GM12878 (cell line): ENCODE results near the gene SPC24. TPM values are rescaled to one million over a fixed set of nuclear protein-coding genes. Genes with fewer than 3 reads are reported as not detected.
A peak's percentile ranks its signal among the peaks of the same experiment; 100 is the strongest.

Source experiments
- ATAC-seq: fragments of 200-7000 bp; cut with Tn5 transposase; 3 replicates; pipeline ENCODE4 v1.9.1; 2020; ENCODE audit warnings: mild to moderate bottlenecking, moderate library complexity
- BruUV-seq: library from RNA; stranded (reverse); fragments of 400-500 nt; replicated peaks from 2 replicates; lab custom pipeline; 2021; lab: Mats Ljungman, UMichigan
- CTCF ChIA-PET: fragments of 300-600 bp; sonication (Branson Sonifier 250); formaldehyde crosslinking; extraction: SDS; loops from one replicate; lab custom pipeline; 2021; ENCODE audit warnings: inconsistent platforms; lab: Yijun Ruan, JAX
- POLR2A ChIA-PET: fragments of 350-600 bp; formaldehyde crosslinking; extraction: SDS; loops from one replicate; lab custom pipeline; 2021; ENCODE audit warnings: inconsistent platforms; lab: Charles Lee
- RAD21 ChIA-PET: fragments of 300-600 bp; sonication (Branson Sonifier 250); formaldehyde crosslinking; loops from one replicate; lab custom pipeline; 2023; ENCODE audit warnings: antibody characterized with exemption; ENCODE audit not compliant: unreplicated experiment; lab: Charles Lee
- SMC1A ChIA-PET: fragments of 300-600 bp; sonication (Branson Sonifier 250); formaldehyde crosslinking; loops from one replicate; lab custom pipeline; 2023; ENCODE audit not compliant: unreplicated experiment, uncharacterized antibody; lab: Charles Lee
- DNase-seq: peaks from one replicate; pipeline ENCODE4 v3.0.0-alpha.2; 2011; ENCODE audit warnings: low read depth, low spot score
- FAIRE-seq: peaks from 3 replicates; lab custom pipeline; 2011; peaks lifted over from hg19 to GRCh38; lab: Jason Lieb, UNC
- H2AFZ ChIP-seq: 2 replicates; pipeline ENCODE4 v1.6.0; 2011; ENCODE audit warnings: low read depth, low read length, control low read depth; ENCODE audit not compliant: control insufficient read depth
- H3K27ac ChIP-seq: 2 replicates; pipeline ENCODE4 v1.5.1; 2011; ENCODE audit warnings: control low read depth; ENCODE audit not compliant: control insufficient read depth, insufficient read depth
- H3K27me3 ChIP-seq, 2 experiments: replicated peaks in 1 of 2; 2 replicates each; pipeline versions ENCODE4 v1.6.0 to v1.6.1; 2011; ENCODE audit warnings: low read length in 1 of 2; ENCODE audit not compliant: control insufficient read depth in 2 of 2, insufficient read depth in 2 of 2
- H3K36me3 ChIP-seq, 2 experiments: 2 replicates each; pipeline ENCODE4 v1.5.1; 2011; ENCODE audit warnings: low read length in 1 of 2; ENCODE audit not compliant: control insufficient read depth in 2 of 2, insufficient read depth in 2 of 2
- H3K4me1 ChIP-seq: 2 replicates; pipeline ENCODE4 v1.6.1; 2011; ENCODE audit warnings: mild to moderate bottlenecking, low read length, moderate library complexity, mixed read lengths; ENCODE audit not compliant: control insufficient read depth, insufficient read depth
- H3K4me2 ChIP-seq: 2 replicates; pipeline ENCODE4 v1.6.0; 2011; ENCODE audit warnings: control low read depth; ENCODE audit not compliant: control insufficient read depth, insufficient read depth
- H3K4me3 ChIP-seq: fragments of 200-600 bp; sonication (generic); 2 replicates; pipeline ENCODE4 v1.5.1; 2016
- H3K79me2 ChIP-seq: 2 replicates; pipeline ENCODE4 v1.6.0; 2011; ENCODE audit warnings: low read length; ENCODE audit not compliant: control insufficient read depth, insufficient read depth
- H3K9ac ChIP-seq: 2 replicates; pipeline ENCODE4 v1.8.0; 2011; ENCODE audit warnings: low read length, control low read depth, mixed read lengths; ENCODE audit not compliant: control insufficient read depth, insufficient read depth
- H3K9me3 ChIP-seq: replicated peaks from 3 replicates; pipeline ENCODE4 v1.5.1; 2011; ENCODE audit warnings: mild to moderate bottlenecking, low read length; ENCODE audit not compliant: control insufficient read depth, insufficient read depth
- H4K20me1 ChIP-seq: 2 replicates; pipeline ENCODE4 v1.6.0; 2011; ENCODE audit not compliant: control insufficient read depth, insufficient read depth
- ATF3 ChIP-seq: IDR thresholded peaks from 2 replicates; pipeline ENCODE4 v1.6.1; 2011; ENCODE audit warnings: low read depth, mild to moderate bottlenecking, low read length, moderate library complexity, borderline replicate concordance; ENCODE audit errors: extremely low read depth
- CREB1 ChIP-seq: IDR thresholded peaks from 2 replicates; pipeline ENCODE4 v1.6.1; 2012; ENCODE audit warnings: low read depth, mild to moderate bottlenecking, inconsistent platforms
- DPF2 ChIP-seq: fragments of 450-650 bp; IDR thresholded peaks from 2 replicates; pipeline ENCODE4 v1.6.1; 2017; ENCODE audit warnings: mild to moderate bottlenecking
- MTA3 ChIP-seq: IDR thresholded peaks from 2 replicates; pipeline ENCODE4 v1.6.1; 2012; ENCODE audit warnings: low read length, inconsistent platforms, borderline replicate concordance
- NFYB ChIP-seq: IDR thresholded peaks from 2 replicates; pipeline ENCODE4 v1.6.1; 2011; ENCODE audit warnings: low read depth, mild to moderate bottlenecking, low read length, improper control_type of control experiment, moderate library complexity; ENCODE audit not compliant: insufficient read depth
- RAD51 ChIP-seq: fragments of 450-650 bp; IDR thresholded peaks from 2 replicates; pipeline ENCODE4 v1.6.1; 2016; ENCODE audit warnings: moderate library complexity, mild to moderate bottlenecking, inconsistent platforms
- RB1 ChIP-seq: fragments of 450-650 bp; formaldehyde crosslinking; IDR thresholded peaks from 2 replicates; pipeline ENCODE4 v1.6.1; 2017; ENCODE audit warnings: mild to moderate bottlenecking, borderline replicate concordance
- SRF ChIP-seq, 2 experiments: IDR thresholded peaks; 2 replicates each; pipeline ENCODE4 v1.6.1; 2011; ENCODE audit warnings: low read depth in 2 of 2, low read length in 2 of 2, mild to moderate bottlenecking in 1 of 2, moderate library complexity in 1 of 2
- STAT1 ChIP-seq: fragments of 450-650 bp; conservative IDR thresholded peaks from 2 replicates; pipeline ENCODE4 v1.6.1; 2014; ENCODE audit warnings: antibody characterized with exemption, mild to moderate bottlenecking
- ZBTB33 ChIP-seq: fragments of 450-650 bp; IDR thresholded peaks from 2 replicates; pipeline ENCODE4 v1.6.1; 2017; ENCODE audit warnings: mild to moderate bottlenecking
- ZNF622 ChIP-seq: fragments of 450-650 bp; IDR thresholded peaks from 2 replicates; pipeline ENCODE4 v1.6.1; 2017; ENCODE audit warnings: mild to moderate bottlenecking, inconsistent platforms
- WGBS: methylation state at CpG from one replicate; pipeline ENCODE4 v1.1.6; 2016; ENCODE audit warnings: low lambda C conversion rate; ENCODE audit not compliant: insufficient replicate concordance, insufficient coverage; ENCODE audit errors: missing lambda C conversion rate; 5-methylcytosine and 5-hydroxymethylcytosine counted together
- in situ Hi-C: fragments of 300-500 bp; cut with MboI; formaldehyde crosslinking; loops from 9 replicates; pipeline ENCODE4 v1.14.3; 2018; ENCODE audit warnings: mixed read lengths
- intact Hi-C: fragments of 100-400 bp; cut with micrococcal nuclease; formaldehyde crosslinking; loops from one replicate; pipeline ENCODE4 v1.14.2; 2022; ENCODE audit not compliant: unreplicated experiment
- polyA plus RNA-seq, 11 experiments: library from polyadenylated mRNA; depleted of rRNA in 4 of 11; unstranded in 6 of 11; stranded (reverse) in 5 of 11; fragments of >200 nt; fragmentation: Nextera tagmentation in 4 of 11; fragmentation: Illumina TruSeq in 1 of 11; extraction: Ambion mirVana in 4 of 11; extraction: Trizol in 1 of 11; gene quantifications; 1 replicate in 1 of 11; 2 replicates in 10 of 11; pipeline versions ENCODE4 v1.2.1 to v1.2.3, GENCODE V29; 2011 to 2016; ENCODE audit warnings: inconsistent platforms in 2 of 11, missing spikeins in 2 of 11, low read depth in 1 of 11
- total RNA-seq, 4 experiments: library from RNA; depleted of rRNA in 3 of 4; stranded (reverse); fragments of >200 nt in 3 of 4; fragmentation: Illumina TruSeq in 1 of 4; extraction: Trizol in 1 of 4; gene quantifications; 2 replicates each; pipeline versions ENCODE4 v1.2.1 to v1.2.3, GENCODE V29; 2013 to 2021
- TF ChIP-seq, protein P1 (sequence below): IDR thresholded peaks from 2 replicates; pipeline ENCODE4 v1.6.1; 2011; ENCODE audit warnings: borderline replicate concordance, low read depth, mild to moderate bottlenecking, moderate library complexity, mixed read lengths, low read length; ENCODE audit not compliant: insufficient read depth; ENCODE audit errors: extremely low read length
- TF ChIP-seq, protein P2 (sequence below): fragments of 450-650 bp; formaldehyde crosslinking; IDR thresholded peaks from 2 replicates; pipeline ENCODE4 v1.4.0; 2022; ENCODE audit warnings: mild to moderate bottlenecking, moderate library complexity
- TF ChIP-seq, protein P3 (sequence below): IDR thresholded peaks from 2 replicates; pipeline ENCODE4 v1.6.1; 2011; ENCODE audit warnings: low read depth, low read length, improper control_type of control experiment, borderline replicate concordance

The SPC24 gene
- total and polyA plus RNA-seq, 10 of the 15 experiments (the other 5 are each of a cell fraction or from before 2014, with no cell fraction given) = 9.4 to 72.6 (median 40.7) TPM

DNA sequence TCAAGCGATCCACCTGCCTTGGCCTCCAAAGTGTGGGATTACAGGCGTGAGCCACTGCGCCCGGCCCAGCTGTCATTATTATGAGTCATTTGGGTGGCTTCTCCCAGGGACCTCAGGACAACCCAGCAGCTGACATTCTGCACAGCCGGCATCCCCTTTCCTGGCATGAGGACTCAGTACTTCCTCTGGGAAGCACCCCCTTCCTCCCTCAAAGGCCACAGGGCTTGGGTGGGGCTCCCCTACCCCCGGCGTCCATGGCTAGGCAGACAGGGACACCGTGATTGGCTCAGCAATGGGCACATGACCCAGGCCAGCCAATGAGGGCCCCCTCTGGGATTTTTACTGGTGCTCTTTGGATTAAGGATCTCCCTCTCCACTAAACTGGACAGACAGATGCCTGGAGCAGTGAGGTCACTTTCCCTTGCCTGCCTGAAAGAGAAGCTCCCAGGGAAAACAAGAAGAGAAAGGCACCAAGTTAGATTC, 35.7 kb upstream of the SPC24 start:
- Histone ChIP-seq H3K36me3 (no peaks in the 10 kb centered on the region; a peak in 1 of 4 replicates), H3K4me2 (peak overlapping the region; percentile 21), H4K20me1 (no peaks in the 10 kb centered on the region), H3K4me3 (no peak overlapping the region), H3K27me3 (no peaks in the 10 kb centered on the region), H2AFZ (peak overlapping the region; percentile 3; the same call in 1 of the 2 replicates), H3K79me2 (peaks cover under 1% of the 10 kb centered on the region; the same call in 1 of the 2 replicates), H3K9ac (no peak overlapping the region; the same call in 1 of the 2 replicates), H3K9me3 (no peaks in the 10 kb centered on the region; the same call in 2 of the 3 replicates), H3K4me1 (peaks cover 28% of the 10 kb centered on the region), H3K27ac (peak overlapping the region; percentile 41; the same call in 1 of the 2 replicates)
- no peak for DNase-seq
- WGBS = 55% methylated on average over 8 of the region's 8 CpGs
- in situ Hi-C loops = no loop called here
- ChIA-PET CTCF (no interaction called here), POLR2A (no interaction called here), RAD21 (no interaction called here), SMC1A (no interaction called here)
- no TSS peak for BruUV-seq
- intact Hi-C loops = no loop called here
- TF ChIP-seq, protein P1, sequence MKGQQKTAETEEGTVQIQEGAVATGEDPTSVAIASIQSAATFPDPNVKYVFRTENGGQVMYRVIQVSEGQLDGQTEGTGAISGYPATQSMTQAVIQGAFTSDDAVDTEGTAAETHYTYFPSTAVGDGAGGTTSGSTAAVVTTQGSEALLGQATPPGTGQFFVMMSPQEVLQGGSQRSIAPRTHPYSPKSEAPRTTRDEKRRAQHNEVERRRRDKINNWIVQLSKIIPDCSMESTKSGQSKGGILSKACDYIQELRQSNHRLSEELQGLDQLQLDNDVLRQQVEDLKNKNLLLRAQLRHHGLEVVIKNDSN = peak; percentile 89
- TF ChIP-seq NFYB (peak; percentile 84), ZBTB33 (no peak), STAT1 (no peak), RB1 (no peak), ATF3 (peak; percentile 49; the same call in 1 of the 2 replicates), MTA3 (no peak), CREB1 (no peak), SRF (IDR thresholded peaks at IDR 0.05; ENCODE audit: low read depth in 2 of 2, low read length in 2 of 2) (no peak), RAD51 (0 out of 2 replicates have a peak, but pooled peaks have one; percentile 44), DPF2 (no peak), ZNF622 (no peak)
- TF ChIP-seq, protein P2, sequence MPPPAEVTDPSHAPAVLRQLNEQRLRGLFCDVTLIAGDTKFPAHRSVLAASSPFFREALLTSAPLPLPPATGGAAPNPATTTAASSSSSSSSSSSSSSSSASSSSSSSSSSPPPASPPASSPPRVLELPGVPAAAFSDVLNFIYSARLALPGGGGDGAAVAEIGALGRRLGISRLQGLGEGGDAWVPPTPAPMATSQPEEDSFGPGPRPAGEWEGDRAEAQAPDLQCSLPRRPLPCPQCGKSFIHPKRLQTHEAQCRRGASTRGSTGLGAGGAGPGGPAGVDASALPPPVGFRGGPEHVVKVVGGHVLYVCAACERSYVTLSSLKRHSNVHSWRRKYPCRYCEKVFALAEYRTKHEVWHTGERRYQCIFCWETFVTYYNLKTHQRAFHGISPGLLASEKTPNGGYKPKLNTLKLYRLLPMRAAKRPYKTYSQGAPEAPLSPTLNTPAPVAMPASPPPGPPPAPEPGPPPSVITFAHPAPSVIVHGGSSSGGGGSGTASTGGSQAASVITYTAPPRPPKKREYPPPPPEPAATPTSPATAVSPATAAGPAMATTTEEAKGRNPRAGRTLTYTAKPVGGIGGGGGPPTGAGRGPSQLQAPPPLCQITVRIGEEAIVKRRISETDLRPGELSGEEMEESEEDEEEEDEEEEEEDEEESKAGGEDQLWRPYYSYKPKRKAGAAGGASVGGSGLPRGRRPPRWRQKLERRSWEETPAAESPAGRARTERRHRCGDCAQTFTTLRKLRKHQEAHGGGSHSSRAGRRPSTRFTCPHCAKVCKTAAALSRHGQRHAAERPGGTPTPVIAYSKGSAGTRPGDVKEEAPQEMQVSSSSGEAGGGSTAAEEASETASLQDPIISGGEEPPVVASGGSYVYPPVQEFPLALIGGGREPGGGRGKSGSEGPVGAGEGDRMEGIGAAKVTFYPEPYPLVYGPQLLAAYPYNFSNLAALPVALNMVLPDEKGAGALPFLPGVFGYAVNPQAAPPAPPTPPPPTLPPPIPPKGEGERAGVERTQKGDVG (CRISPR knock-in tag) = no peak
- TF ChIP-seq, protein P3, sequence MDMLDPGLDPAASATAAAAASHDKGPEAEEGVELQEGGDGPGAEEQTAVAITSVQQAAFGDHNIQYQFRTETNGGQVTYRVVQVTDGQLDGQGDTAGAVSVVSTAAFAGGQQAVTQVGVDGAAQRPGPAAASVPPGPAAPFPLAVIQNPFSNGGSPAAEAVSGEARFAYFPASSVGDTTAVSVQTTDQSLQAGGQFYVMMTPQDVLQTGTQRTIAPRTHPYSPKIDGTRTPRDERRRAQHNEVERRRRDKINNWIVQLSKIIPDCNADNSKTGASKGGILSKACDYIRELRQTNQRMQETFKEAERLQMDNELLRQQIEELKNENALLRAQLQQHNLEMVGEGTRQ = peak; percentile 44
- no peak for FAIRE-seq
- peak; percentile 74 for ATAC-seq
